HG02973 (cell line): Measurements from ENCODE around the gene TVP23C.
"Not testable (repeated sequence)": the region's sequence is repeated elsewhere in the genome, so short reads cannot be mapped to it uniquely, and the experiment has no call there.

Experiments
- ATAC-seq: cut with Tn5 transposase; IDR thresholded peaks from one replicate; pipeline ENCODE4 v1.9.1; 2021; ENCODE audit warnings: moderate library complexity; ENCODE audit not compliant: unreplicated experiment

Gene TVP23C

DNA sequence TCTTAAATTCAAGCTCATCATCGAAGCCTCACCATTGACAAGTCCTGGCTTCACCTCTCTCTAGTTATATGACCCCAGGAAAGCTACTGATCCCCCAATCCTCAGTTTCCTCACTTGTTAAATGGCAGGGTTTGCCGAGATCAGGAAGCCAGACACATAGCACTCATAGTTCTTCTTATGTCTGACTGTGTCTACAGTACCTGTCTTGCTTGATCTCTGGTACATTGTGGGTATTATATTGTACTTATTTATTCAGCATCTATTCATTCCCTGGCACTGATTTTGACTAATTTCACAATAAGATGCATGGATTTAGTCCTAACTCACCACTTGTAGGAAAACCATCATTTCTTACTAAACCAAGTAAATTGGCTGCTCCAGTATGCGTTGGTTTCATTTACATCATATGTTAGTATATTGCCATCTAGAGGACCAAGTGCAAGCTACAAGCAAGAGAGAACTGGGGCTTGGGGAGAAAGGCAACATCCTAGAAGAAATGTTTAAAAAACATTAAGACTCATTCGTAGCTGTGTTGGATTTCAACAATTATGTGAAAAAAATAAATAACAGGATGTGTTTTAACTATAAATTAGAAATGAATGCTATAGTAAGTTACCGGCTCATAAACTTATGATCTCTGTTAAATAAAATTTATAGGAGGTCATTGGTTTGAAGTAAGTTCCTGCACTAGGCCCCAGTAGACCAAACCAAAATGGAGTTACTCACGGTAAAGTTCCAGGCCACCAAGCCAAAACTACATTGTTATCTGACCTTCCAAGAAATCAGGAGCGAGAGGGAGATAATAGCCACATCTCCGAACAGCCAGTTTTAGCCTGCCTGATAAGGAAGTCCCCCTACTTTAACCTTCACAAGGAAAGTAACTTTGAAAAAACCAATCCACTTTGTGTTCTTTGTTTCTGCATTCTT, 36.7 kb downstream of the TVP23C start:
- ATAC-seq: not testable (repeated sequence)

DNA sequence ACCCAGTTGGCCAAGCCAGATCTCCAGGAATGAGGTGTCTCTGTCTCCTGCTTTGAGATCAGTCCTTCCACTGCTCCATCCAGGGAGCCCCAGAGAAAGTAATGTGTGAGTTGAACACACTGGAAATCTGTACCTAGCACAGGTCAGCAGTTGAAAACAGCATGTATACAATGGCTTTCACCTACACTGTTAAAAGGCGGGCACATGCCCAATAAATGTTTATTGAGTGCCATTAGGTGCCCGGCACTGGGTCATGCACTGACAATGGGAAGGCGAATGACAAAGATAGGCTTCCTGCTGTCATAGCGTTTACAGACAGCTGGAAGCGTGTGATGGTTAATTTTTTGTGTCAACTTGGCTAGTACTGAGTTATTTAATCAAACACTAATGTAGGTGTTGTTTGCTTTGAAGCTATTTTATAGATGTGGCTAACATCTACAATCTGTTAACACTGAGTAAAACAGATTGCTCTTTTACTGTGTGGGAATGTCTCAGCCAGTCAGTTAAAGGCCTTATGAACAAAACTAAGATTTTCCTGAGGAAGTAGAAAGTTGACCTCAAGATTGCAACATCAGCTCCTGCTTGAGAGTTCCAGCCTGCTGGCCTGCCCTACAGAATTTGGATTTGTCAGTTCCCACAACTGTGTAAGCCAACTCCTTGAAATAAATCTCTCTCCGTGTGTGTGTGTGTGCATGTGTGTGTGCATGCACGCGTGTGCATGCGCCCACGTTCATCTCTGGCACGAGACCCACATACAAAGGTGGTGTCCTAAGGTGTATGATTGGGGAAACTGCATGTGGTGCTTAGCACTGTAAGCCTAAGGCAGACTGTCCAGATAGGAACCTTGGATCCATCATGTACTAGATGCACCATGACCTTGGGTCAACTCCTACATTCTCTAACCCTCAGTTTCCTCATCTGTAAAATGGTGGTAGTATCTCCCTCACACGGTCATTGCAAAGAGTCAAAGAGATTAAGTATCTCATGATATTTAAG, 38.0 kb downstream of the TVP23C start:
- not testable (repeated sequence) for ATAC-seq

DNA sequence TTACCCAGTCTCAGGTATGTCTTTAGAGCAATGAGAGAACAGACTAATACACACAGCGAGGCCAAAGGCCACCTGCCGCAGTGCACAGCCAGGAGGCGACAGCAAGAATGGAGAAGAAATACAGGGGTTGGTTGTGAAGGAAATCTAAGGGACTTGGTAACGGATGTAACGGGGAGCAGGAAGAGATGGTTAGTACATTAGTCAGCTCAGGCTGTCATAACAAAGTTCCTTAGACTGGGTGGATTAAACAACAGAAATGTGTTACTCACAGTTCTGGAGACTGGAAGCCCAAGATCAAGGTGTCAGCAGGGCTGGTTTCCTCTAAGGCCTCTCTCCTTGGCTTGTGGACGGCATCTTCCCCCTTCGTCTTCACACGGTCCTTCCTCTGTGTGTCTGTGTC, 47.1 kb downstream of the TVP23C start:
- ATAC-seq: no peak

DNA sequence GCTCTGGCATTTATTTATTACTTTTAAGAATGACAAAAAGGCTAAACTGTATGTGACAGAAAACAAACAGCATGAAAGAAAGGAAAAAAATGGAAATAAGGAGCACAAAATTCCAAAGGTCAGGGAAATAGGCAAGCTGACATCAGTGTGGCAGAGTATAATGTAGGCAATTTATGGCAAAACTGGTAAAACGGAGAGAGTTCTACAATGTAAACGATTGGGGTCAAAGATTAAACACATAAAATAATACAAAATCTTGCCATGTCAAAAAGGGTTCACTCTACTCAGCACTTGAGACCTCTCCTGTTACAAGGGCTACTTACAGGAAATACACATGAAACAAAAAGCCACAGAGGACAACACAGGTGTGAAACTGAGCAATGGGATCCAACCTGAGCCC, 48.8 kb downstream of the TVP23C start:
- no peak for ATAC-seq

DNA sequence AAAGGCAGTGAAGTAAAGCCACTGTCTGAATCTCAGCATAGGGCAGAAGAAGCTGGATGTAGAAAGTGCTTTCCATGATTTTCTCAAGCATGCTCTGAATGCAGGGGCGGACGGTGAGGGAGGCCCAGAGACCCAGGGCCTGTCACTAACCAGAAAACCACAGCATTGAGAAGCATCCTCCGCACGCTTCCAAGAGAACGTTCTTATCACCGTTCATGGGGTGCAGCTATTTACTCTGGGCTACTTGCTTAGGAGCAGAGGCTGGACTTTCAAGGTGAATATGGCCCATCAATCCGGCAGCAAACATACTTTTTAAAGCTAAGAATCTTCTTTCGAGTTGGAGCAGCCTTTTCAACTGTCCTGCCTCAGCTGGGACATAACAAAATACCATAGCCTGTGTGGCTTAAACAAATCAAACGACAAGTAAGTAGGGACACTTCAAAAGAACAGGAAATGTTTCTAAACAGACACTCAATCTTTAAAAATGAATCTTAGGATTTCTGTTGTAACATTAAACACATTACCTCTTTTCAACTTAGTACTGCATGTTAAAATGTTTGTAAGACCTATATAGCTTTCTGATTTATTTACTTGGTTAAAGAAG, 49.3 kb downstream of the TVP23C start:
- no peak for ATAC-seq

DNA sequence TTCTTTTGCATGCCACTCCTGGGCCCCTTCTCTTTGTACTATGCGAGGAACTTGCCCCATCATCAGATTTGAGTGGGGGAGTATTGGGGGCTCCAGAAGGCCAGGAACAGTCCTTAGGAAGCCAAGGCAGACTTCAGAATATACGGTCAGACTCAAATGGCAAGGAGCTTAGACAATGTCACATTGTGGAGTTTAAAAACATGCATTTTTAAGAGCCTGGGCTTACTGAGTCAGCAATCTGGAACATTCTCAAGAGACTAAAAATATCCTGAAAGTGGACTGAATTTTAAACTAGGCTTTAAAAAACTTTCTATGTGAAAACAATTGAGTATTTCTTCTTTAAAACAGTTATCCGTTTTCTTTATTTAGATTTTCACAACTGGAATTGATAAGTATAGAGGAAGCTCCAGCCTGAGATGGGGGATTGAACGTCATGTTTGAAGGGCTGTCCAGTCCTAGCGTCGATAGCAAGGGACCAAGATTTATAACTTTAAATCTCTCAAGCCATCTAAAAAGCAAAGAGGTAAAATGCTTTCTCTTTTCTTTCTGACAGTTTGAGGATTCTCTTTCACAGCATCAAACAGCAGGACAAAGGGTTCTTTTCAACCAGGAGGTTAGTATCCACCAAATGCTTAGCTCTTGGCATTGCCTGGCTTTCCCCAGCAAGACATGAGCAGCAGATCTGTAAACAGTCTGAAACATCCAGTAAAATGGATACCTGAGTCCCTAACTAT, 50.1 kb downstream of the TVP23C start:
- no peak for ATAC-seq

DNA sequence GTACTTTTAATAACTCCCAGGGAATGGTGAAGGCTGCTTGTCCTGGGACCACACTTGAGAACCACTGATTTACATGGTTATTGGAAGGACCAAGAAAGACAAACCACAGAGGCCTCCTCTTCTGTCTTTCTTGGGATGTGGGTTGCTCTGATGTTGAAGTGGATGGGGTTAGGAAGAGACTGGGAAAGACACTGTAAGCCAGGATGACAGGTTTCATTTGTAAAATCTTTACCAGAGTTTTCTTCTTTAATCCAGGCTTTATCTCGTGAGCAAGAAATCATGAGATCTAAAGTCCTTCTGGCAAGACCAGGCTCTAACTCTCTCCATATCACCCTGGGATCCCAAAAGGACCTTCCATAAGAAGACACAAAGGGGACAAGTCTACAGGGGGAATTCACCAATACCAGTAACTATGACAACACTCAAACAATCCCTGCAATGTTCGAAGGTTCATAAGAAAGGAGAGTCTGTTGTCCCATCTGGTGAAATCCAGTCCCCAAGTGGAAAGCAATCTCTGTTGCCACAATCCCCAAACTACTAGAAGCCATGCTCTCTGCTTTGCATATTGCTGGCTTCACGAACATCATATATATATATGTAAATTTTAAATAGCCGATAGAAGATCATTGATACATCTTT, 51.1 kb downstream of the TVP23C start:
- no peak for ATAC-seq

DNA sequence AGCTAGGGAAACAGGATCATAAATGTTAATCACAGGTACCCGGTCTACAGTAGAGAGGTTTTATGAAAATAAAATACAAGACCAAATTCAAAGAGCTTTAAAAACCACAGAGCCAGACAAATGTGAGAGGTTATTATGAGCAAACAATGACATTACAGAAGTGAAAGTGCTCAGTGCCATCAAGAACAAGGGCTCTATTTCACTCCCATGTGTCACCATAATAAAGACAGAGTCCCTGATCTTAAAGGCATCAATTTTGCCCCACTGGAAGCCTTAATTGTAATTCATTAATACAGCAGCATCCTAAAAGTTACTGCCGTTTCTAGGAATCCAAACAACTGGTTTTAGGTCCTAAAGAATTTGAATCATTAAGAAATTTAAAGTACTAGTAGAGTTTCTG, 52.1 kb downstream of the TVP23C start:
- no peak for ATAC-seq

DNA sequence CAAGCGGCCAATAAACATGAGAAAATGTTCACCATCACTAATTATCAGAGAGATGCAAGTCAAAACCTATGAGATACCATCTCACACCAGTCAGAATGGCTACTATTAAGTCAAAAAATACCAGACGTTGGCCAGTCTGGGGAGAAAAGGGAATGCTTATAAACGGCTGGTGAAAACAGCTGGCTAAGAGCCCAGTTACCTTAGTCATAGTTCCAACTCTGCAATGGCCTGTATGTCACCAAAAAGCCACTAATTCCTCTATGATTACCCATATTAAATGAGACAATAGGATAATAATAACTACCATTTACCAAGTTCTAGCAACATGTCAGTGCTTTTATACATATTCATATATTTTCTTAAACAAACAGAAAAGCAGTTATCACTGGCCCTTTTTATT, 52.9 kb downstream of the TVP23C start:
- no peak for ATAC-seq

DNA sequence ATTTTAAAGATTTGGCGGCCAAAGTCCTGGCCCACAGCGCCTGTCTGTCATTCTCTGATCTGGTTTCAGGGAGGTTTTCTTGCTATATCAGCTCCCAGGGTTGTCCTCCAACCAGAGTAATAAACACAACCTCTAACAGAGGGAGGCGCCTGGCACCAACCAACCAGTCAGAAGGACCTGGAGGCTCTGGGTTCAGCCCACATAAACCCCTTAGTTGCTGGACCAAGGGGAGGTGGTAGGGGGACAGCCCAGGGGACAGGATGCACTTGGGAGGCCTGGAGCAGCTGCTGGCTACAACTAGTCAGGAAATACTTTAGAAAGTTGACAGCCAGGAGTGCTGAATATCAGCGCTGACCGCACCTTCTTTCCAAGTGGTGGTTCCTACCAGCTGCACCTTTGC, 54.2 kb downstream of the TVP23C start:
- ATAC-seq: no peak

DNA sequence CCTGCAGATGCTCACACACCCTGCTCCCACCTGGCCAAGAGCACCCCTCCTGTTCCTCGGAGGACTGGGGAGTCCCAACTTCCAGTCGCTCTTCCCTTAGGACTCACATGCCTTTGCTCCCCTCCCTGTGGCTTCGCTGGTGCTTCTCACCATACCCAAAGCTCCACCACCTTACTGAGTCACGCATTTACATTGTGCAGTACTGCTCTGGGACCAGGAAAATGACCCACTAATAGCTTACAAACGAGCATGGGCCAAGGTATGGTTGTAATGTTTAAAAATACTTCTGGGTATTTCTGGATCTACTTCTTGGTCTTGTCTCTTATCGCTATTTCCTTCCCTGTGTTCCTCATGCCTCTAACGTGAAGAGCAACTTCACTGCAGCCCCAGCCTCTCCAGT, 54.8 kb downstream of the TVP23C start:
- no peak for ATAC-seq

DNA sequence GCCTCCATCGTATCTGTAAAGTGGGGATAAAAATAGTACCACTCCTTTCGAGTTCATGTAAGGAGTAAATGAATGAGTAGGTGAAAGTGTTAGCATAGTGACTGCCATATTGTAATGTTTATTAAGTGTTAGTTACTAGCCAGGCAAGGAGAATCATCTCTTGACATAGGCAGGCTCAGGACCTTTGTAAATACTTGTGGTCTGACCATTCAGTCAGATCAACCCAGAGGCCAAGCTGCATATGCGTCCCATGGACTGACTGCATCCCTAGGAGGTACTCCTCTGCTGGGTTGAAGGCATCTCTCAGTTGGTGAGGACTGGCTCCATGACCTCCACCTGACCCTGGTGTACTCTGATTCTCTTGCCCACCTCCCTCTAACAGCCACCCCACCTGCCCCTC, 55.4 kb downstream of the TVP23C start:
- ATAC-seq: no peak

DNA sequence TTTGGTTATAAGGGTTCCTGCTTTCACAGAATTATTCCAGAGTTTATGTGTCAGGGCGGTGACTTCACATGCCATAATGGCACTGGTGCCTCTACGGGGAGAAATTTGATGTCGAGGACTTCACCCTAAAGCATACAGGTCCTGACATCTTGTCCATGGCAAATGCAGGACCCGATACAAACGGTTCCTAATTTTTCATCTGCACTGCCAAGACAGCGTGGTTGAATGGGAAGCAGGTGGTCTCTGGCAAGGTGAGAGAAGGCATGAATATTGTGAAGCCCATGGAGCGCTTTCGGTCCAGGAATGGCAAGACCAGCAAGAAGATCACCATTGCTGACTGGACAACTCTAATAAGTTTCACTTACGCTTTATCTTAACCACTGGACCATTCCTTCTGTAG, 56.3 kb downstream of the TVP23C start:
- ATAC-seq: no peak

DNA sequence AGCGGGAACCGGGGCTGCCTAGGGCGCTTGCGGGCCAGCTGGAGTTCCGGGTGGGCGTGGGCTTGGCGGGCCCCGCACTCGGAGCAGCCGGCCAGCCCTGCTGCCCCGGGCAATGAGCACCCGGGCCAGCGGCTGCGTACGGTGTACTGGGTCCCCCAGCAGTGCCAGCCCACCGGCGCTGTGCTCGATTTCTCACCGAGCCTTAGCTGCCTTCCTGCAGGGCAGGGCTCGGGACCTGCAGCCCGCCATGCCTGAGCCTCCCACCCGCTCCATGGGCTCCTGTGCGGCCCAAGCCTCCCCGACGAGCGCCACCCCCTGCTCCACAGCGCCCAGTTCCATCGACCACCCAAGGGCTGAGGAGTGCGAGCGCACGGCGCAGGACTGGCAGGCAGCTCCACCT, 57.6 kb downstream of the TVP23C start:
- ATAC-seq: not testable (repeated sequence)

DNA sequence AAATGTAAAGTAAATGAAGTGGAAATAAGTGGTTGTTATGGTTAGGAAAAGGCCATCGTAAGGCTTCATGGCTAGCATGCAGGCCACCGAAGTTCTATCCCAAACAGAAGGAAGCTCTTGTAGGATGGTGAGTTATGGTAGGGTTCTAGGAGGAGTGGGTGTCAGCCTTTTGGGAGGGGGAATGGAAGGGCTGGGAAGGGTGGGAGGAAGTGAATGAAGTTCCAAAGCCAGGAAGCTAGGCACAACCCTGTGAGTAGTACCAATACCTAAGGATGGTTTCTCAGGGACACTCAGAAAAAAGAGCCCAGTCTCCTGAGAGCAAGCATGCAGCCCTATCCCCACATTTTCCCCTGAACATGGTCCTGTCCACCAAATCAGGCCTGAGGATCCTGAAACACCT, 59.6 kb downstream of the TVP23C start:
- ATAC-seq: no peak

DNA sequence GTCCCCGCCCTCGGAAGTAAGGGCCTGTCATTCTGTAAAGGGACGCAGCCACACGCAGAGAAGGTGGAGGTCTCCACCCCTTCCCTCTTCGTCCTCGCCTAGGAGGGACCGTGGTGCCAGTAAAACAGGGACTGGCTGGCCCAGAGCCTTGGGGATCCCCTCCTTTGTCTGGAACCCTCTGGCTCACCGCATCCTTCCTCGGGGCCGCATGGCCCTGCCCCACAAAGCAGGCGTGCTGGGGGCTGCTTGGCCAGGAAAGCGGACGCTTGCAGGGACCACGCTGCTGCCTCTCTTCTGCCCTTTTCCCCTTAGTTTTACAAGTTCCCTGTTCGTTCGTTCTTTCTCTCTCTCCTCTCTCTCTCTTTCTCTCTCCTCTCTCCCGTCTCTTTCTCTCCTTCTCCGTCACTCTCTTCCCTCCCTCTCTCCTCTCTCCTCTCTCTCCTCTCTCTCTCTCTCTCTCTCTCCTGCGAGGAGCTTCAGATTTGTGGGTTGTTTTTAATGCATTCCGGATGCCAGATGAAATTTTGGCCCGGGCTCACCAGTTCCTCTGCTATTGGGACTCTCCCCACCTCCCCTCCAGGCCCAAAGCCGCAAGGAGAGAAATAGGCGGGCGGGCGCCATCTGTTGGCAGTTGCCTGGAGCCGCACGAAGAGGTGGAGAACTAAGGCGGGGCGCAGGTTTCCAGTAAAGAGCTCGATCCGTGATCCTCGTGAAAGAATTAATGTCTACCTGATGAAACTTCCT, 60.7 kb downstream of the TVP23C start:
- ATAC-seq: peak; percentile 88

DNA sequence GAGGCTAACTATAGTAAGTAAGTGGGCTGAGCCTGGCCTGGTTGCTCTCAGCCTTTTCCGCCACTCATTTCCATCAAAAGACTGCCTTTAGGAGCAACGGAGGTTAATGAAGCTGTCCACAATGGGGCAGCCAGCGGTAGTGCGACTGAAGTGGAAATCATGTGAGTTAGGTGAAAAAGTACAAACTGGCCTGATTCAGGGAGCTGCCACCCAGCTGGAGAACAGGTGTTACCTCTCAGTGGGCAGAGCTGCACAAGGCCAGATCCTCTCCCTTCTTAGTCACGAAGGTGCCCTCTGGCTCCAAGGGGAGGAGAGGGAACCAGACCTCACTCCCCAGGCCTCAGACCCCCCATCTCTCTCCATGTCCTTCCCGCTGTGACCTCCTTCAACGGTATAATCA, 61.5 kb downstream of the TVP23C start:
- no peak for ATAC-seq

DNA sequence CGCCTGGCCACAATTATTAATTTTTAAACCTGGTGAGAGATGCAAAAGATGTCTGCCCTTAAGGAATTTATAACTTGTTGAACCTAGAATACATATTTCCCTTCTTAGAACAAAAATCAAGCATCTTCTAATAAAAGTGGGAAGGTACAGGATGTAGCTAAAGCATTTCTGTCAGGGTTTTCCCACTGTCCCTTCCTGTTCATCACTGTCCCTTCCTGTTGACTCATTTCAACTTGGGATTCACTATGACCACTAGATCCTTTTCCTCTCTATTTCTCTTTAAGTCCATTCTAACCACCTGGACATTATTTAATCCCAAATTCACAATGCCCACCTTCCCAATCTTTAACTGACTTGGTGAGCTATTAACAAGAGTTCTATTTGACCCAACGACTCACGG, 62.0 kb downstream of the TVP23C start:
- no peak for ATAC-seq

DNA sequence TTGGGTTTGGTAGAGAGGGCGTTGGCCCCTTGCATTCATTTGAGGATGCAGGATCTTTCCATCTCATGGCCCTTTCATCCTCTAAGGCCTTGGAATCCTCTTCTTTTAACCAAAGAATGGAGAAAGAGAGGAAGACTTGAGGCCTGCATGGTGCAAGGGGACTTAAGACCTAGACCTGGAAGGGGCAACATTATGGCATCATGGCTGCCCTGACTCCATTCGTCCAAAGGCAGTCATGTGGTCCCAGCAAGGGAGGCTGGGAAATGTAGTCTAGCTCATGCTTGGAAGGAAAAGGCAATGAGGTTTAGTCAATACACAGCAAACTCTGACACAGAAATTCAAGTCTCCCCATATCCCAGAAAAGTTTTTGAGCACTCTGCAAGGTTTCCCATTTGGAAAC, 65.2 kb downstream of the TVP23C start:
- no peak for ATAC-seq
